PC-3 (cell line): Measurements from ENCODE around the gene COL4A3. TPM values are rescaled to one million over a fixed set of nuclear protein-coding genes. Genes with fewer than 3 reads are reported as not detected.

ENCODE experiments used
- ATAC-seq: fragments of 200-7000 bp; cut with Tn5 transposase; 2 replicates; pipeline ENCODE4 v1.9.1; 2020; ENCODE audit warnings: mild to moderate bottlenecking, moderate library complexity
- BruUV-seq: library from RNA; stranded (reverse); fragments of 400-500 nt; replicated peaks from 2 replicates; lab custom pipeline; 2021; lab: Mats Ljungman, UMichigan
- CTCF ChIA-PET: fragments of 300-600 bp; sonication (Branson Sonifier 250); formaldehyde crosslinking; loops from one replicate; lab custom pipeline; 2022; ENCODE audit warnings: antibody characterized with exemption; lab: Charles Lee
- POLR2A ChIA-PET: fragments of 300-600 bp; sonication (Branson Sonifier 250); formaldehyde crosslinking; loops from one replicate; lab custom pipeline; 2022; ENCODE audit warnings: antibody characterized with exemption; ENCODE audit not compliant: unreplicated experiment; lab: Charles Lee
- DNase-seq: peaks from one replicate; pipeline ENCODE4 v3.0.0-alpha.2; 2015
- H2AFZ ChIP-seq: fragments of 300-600 bp; sonication (generic); 2 replicates; pipeline ENCODE4 v1.6.0; 2016; ENCODE audit warnings: antibody characterized with exemption, low read length
- H3F3A ChIP-seq: fragments of 300-600 bp; sonication (generic); one replicate; pipeline ENCODE4 v1.6.0; 2017; ENCODE audit warnings: antibody characterized with exemption, low read length, control low read depth, mild to moderate bottlenecking; ENCODE audit not compliant: unreplicated experiment
- H3K27ac ChIP-seq: fragments of 300-600 bp; sonication (generic); 2 replicates; pipeline ENCODE4 v1.5.1; 2016; ENCODE audit warnings: mild to moderate bottlenecking, low read length
- H3K27me3 ChIP-seq: fragments of 300-600 bp; sonication (generic); 2 replicates; pipeline ENCODE4 v1.6.1; 2016; ENCODE audit warnings: low read length, mixed read lengths
- H3K36me3 ChIP-seq: fragments of 300-600 bp; sonication (generic); 2 replicates; pipeline ENCODE4 v1.6.1; 2016; ENCODE audit warnings: low read depth, mixed run types, low read length, mixed read lengths
- H3K4me1 ChIP-seq: fragments of 300-600 bp; sonication (generic); 2 replicates; pipeline ENCODE4 v1.5.1; 2016; ENCODE audit warnings: low read length; ENCODE audit not compliant: insufficient read depth
- H3K4me2 ChIP-seq: fragments of 300-600 bp; sonication (generic); 2 replicates; pipeline ENCODE4 v1.6.0; 2016; ENCODE audit warnings: low read length
- H3K4me3 ChIP-seq: fragments of 300-600 bp; sonication (generic); 2 replicates; pipeline ENCODE4 v1.5.1; 2016; ENCODE audit warnings: mild to moderate bottlenecking, low read length, mixed read lengths
- H3K79me2 ChIP-seq: fragments of 300-600 bp; sonication (generic); 2 replicates; pipeline ENCODE4 v1.6.1; 2017; ENCODE audit warnings: low read length, mixed read lengths
- H3K9ac ChIP-seq: fragments of 300-600 bp; sonication (generic); 2 replicates; pipeline ENCODE4 v1.6.0; 2016; ENCODE audit warnings: mild to moderate bottlenecking, low read length
- H3K9me2 ChIP-seq: fragments of 300-600 bp; sonication (generic); replicated peaks from 2 replicates; pipeline ENCODE4 v1.6.1; 2016; ENCODE audit warnings: mixed run types, low read length, mixed read lengths
- H3K9me3 ChIP-seq: fragments of 300-600 bp; sonication (generic); 2 replicates; pipeline ENCODE4 v1.6.1; 2016; ENCODE audit warnings: low read length, mixed read lengths
- H4K20me1 ChIP-seq: fragments of 300-600 bp; sonication (generic); 2 replicates; pipeline ENCODE4 v1.6.1; 2016; ENCODE audit warnings: low read length, mixed read lengths
- EZH2 ChIP-seq: fragments of 300-600 bp; sonication (generic); IDR thresholded peaks from one replicate; pipeline ENCODE4 v1.6.1; 2017; ENCODE audit warnings: antibody characterized with exemption, mild to moderate bottlenecking, low read length; ENCODE audit not compliant: unreplicated experiment
- EZH2phosphoT487 ChIP-seq: fragments of 300-600 bp; sonication (generic); IDR thresholded peaks from 2 replicates; pipeline ENCODE4 v1.6.1; 2018; ENCODE audit warnings: mild to moderate bottlenecking, antibody characterized with exemption, low read length, borderline replicate concordance
- intact Hi-C: fragments of 100-400 bp; cut with micrococcal nuclease; formaldehyde crosslinking; loops from 2 replicates; pipeline ENCODE4 v1.9.0; 2023
- total RNA-seq: library from RNA; depleted of rRNA; stranded (reverse); fragments of >200 nt; gene quantifications from 2 replicates; pipeline ENCODE4 v1.2.3, GENCODE V29; 2014
- TF ChIP-seq, protein P1 (sequence below): fragments of 300-600 bp; sonication (generic); conservative IDR thresholded peaks from 2 replicates; pipeline ENCODE4 v1.5.1; 2017; ENCODE audit warnings: antibody characterized with exemption, low read depth, mild to moderate bottlenecking, low read length

The COL4A3 gene
- total RNA-seq, 1 experiment from 2014 or later, result 0.73 TPM

DNA sequence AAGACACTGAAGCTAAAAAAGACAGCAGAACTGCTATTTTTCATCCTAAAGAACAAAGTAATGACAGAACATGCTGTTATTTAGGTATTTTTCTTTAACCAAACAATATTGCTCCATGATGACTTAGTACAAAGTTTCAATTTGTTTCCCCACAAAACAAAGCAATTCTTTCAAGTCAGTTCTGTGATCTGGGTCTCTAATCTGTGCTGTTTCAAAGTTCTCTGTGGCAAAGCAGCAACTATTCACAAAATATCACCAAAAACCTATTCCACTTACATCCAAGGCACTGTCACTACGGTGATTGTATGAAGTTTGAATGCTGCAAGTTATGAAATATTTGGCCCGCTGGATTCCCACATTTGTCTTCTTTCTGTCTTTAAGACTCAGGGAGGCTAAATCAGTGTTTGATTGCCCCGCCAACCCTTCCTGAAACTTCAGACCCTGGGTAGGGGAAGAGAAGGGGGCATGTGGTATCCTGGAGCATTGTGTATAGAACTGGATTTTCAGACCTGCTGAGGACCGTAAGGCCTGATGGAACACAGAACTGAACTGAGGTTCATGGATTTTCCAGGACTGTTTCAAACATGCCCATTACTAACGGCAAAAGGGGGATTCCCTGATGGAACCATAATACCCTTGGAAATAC lies 147.6 kb downstream of the COL4A3 start:
- ChIA-PET POLR2A (no interaction called here), CTCF (no interaction called here)
- Histone ChIP-seq H3K36me3 (no peaks in the 10 kb centered on the region), H3K4me2 (no peak overlapping the region), H3K9me2 (no peaks in the 10 kb centered on the region), H3K9ac (no peak overlapping the region), H3F3A (no peaks in the 10 kb centered on the region), H3K4me3 (no peak overlapping the region), H3K4me1 (peaks cover 12% of the 10 kb centered on the region), H3K27ac (no peak overlapping the region), H3K27me3 (no peaks in the 10 kb centered on the region), H3K9me3 (no peaks in the 10 kb centered on the region), H3K79me2 (no peaks in the 10 kb centered on the region), H2AFZ (no peak overlapping the region), H4K20me1 (no peaks in the 10 kb centered on the region)
- no TSS peak for BruUV-seq
- ATAC-seq (no peak), DNase-seq (no peak)
- intact Hi-C loops, result no loop called here
- TF ChIP-seq, protein P1, sequence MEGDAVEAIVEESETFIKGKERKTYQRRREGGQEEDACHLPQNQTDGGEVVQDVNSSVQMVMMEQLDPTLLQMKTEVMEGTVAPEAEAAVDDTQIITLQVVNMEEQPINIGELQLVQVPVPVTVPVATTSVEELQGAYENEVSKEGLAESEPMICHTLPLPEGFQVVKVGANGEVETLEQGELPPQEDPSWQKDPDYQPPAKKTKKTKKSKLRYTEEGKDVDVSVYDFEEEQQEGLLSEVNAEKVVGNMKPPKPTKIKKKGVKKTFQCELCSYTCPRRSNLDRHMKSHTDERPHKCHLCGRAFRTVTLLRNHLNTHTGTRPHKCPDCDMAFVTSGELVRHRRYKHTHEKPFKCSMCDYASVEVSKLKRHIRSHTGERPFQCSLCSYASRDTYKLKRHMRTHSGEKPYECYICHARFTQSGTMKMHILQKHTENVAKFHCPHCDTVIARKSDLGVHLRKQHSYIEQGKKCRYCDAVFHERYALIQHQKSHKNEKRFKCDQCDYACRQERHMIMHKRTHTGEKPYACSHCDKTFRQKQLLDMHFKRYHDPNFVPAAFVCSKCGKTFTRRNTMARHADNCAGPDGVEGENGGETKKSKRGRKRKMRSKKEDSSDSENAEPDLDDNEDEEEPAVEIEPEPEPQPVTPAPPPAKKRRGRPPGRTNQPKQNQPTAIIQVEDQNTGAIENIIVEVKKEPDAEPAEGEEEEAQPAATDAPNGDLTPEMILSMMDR, result no peak
- no peak for TF ChIP-seq EZH2phosphoT487
- TF ChIP-seq EZH2, result no peak

DNA sequence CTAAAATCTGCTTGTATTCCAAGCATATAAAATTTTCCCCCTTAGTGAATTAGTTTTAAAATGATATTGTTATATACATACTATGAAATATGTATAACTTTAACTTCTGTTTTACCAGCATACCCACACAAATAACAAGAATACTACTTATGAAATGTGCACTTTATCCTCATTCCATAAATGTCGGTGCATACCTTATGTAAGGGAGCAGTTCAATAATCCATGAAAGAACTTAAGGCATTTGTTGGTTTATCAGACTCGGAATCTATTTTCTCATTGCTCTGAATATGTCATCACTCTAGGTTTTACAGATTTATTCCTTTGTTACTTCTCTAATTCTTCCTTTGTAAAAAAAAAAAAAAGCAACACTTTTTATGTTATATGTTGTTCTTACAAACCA lies 148.2 kb downstream of the COL4A3 start:
- DNase-seq (no peak), ATAC-seq (no peak)
- no peaks in the 10 kb centered on the region for H4K20me1 ChIP-seq
- H3K9me3 ChIP-seq, result no peaks in the 10 kb centered on the region
- H3K27me3 ChIP-seq, result no peaks in the 10 kb centered on the region
- no peak overlapping the region for H2AFZ ChIP-seq
- no peaks in the 10 kb centered on the region for H3K79me2 ChIP-seq
- H3K9me2 ChIP-seq, result no peaks in the 10 kb centered on the region
- ChIA-PET CTCF (no interaction called here), POLR2A (no interaction called here)
- no peak overlapping the region for H3K9ac ChIP-seq
- H3F3A ChIP-seq, result no peaks in the 10 kb centered on the region
- intact Hi-C loops, result no loop called here
- H3K36me3 ChIP-seq, result no peaks in the 10 kb centered on the region
- no peak overlapping the region for H3K4me3 ChIP-seq
- TF ChIP-seq EZH2 (no peak), EZH2phosphoT487 (no peak)
- TF ChIP-seq, protein P1, result no peak
- peaks cover 12% of the 10 kb centered on the region for H3K4me1 ChIP-seq
- no TSS peak for BruUV-seq
- H3K27ac ChIP-seq, result no peak overlapping the region
- no peak overlapping the region for H3K4me2 ChIP-seq

DNA sequence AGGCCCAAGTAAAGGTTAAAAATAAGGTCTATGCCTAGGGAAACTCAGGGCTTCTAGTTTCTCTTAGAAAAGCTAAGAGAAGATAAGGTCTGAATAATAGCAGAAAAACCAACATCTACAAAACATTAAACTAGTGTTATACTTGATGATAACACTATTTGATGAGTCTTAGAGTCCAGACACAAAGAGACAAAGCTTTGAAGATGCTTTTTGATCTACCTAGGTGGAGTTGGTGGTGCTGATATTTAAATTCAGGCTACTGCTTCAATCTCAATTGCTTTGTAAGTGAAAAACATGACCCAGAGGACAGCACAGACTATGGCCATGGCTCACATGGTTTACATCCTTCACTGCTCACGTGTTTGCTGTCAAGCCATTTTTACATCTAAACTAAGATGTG lies 148.9 kb downstream of the COL4A3 start:
- no peaks in the 10 kb centered on the region for H4K20me1 ChIP-seq
- CTCF ChIA-PET, result no interaction called here

More for the DNA sequence above, 148.9 kb downstream of the COL4A3 start:
- no peaks in the 10 kb centered on the region for H3K79me2 ChIP-seq
- no peak for DNase-seq
- no peak for ATAC-seq
- no peaks in the 10 kb centered on the region for H3K36me3 ChIP-seq
- no peaks in the 10 kb centered on the region for H3F3A ChIP-seq
- intact Hi-C loops, result no loop called here
- no TSS peak for BruUV-seq
- H3K4me2 ChIP-seq, result no peak overlapping the region
- no peak overlapping the region for H3K4me3 ChIP-seq
- POLR2A ChIA-PET, result no interaction called here
- no peak overlapping the region for H3K9ac ChIP-seq
- H3K9me3 ChIP-seq, result no peaks in the 10 kb centered on the region
- peaks cover 12% of the 10 kb centered on the region for H3K4me1 ChIP-seq
- H3K27ac ChIP-seq, result no peak overlapping the region
- TF ChIP-seq EZH2phosphoT487 (no peak), EZH2 (no peak)
- TF ChIP-seq, protein P1, result no peak
- no peaks in the 10 kb centered on the region for H3K27me3 ChIP-seq
- H2AFZ ChIP-seq, result no peak overlapping the region
- no peaks in the 10 kb centered on the region for H3K9me2 ChIP-seq
